GM18517 (cell line): ENCODE results near the gene CAMSAP1.

Experiments used
- ATAC-seq: cut with Tn5 transposase; IDR thresholded peaks from one replicate; pipeline ENCODE4 v1.9.1; 2021; ENCODE audit warnings: mild to moderate bottlenecking, moderate library complexity; ENCODE audit not compliant: unreplicated experiment

CAMSAP1 gene

GRCh38 chr9:135763716-135764446 lies 143.5 kb downstream of the CAMSAP1 start:
- no peak for ATAC-seq

DNA sequence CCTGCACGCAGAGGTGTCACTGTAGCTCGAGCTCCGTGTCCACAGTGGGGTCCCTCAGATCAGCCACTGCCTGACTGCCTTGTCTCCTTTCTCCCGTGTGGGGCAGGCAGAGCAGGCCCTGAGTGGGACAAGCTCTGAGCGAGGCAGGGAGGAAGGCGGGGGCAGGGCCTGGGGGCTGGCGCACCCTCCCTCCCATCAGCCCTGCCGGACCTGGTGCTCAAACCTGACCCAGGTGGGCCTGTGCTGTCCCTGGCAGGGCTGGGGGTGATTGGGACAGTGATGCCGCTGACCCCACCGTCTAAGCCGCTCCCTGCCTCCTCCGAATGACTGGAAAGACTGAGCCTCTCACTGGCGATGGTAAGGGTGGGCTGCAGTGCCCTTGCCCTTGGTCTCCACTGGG lies 144.4 kb downstream of the CAMSAP1 start:
- ATAC-seq = no peak

DNA sequence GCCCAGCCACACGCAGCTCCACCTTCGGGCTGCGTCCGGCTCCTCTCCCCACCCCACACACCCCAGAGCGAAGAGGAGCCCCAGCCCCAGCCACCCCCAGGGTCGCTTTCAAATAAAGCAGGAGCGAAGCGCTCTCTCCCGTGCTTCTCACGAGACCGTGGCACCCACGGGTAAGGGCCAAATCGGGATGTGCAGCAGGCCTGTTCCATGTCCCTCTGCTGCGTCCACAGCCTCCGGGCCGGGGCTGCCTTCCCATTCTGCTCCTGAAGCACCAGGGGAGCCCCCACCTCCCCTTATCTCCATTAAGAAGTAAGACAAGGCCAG lies 145.5 kb downstream of the CAMSAP1 start:
- ATAC-seq = no peak

- ATAC-seq = no peak
These were observed 146.0 kb downstream of the CAMSAP1 start for GRCh38 chr9:135761150-135761844.

DNA sequence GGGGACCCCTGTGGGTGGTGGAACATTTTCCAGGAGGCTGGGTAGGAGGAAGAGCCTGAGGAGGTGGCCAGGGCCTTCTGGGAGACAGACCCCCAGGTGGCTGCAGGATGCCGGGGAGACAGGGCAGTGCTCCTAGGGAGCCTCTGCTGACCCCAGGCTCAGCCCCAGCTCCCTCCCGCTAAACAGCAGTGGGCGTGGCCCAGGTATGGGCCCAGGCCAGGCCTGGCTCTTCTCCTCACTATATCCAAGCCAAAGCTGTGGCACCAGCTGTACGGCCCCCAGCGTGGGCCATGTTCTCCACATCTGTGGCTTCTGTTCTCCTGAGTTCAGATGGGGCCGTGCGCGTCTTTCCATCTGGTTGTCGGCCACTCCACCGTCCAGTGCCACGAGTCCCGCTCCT lies 146.9 kb downstream of the CAMSAP1 start:
- no peak for ATAC-seq

DNA sequence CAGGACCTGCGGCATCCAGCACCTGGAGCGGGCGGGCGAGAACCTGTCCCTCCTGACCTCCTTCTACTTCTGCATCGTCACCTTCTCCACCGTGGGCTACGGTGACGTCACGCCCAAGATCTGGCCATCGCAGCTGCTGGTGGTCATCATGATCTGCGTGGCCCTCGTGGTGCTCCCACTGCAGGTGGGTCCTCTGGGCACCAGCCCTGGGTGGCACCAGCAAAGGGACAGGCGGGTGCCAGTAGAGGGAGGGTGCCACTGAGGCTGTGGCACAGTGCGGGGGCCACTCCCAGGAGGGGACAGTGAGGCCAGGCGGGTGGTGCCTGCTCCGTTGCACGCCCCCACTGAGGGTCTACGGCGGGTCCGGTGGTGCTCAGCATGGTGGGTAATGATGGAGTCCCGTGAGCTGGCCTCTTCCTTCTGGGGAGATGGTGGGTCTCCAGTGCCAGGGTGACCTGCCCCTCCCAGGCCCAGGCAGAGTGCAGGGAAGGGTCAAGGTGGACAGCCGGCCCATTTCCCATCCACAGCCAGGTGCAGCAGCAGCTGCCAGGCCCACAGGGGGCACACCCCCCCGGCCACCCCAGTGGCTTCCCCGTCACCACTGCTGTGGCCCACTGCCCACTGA lies 147.6 kb downstream of the CAMSAP1 start:
- no peak for ATAC-seq

DNA sequence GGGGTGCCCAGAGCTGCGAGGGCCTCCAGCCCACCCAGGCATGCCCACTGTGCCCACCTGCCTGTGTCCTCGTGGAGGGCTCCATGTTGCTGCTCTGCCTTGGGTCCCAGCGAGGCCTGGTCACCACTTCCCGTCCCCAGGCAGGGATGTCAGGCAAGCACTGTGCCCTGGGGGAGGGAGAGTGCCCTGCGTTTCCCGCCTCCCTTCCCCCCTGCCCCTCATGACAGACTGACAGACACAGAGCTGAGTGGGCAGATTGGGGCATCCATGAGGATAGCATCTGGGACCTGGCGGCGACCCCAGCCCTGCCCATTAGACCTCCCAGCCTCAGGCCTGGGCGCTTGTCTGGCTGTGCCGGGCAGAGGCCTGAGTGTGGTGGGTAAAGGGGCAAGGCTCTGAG lies 148.5 kb downstream of the CAMSAP1 start:
- no peak for ATAC-seq
